ENCODE measurements around the gene GNG12.

DNA sequence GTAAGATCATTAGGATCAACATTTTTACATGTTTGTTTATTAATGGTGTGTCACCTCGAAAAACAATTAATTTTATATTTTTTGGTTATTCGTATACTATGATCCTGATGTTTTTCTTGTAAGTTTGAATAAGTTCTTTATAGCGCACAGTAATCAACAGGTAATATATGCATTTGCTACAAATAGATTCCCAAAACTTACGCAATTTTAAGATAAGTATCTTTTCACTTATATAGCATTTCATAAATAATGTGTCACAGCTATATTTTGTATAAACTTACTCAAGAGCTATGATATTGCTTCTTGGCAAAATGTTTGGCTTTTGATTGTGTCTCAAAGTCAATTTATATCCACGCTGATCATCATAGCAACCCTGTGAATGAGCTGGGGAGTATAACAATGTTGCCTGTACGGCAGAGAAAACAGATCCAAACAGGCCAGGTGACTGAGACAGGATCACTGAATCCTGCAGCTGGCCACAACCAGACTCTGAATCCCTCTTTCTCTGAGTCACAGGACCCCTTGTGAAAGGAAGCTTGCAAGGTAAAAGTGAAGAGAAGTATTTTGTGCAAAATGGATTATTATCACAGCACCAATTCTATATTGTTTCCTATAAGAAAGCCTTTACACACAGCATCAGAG, 48.6 kb downstream of the GNG12 start:
- TF ChIP-seq, protein P1, sequence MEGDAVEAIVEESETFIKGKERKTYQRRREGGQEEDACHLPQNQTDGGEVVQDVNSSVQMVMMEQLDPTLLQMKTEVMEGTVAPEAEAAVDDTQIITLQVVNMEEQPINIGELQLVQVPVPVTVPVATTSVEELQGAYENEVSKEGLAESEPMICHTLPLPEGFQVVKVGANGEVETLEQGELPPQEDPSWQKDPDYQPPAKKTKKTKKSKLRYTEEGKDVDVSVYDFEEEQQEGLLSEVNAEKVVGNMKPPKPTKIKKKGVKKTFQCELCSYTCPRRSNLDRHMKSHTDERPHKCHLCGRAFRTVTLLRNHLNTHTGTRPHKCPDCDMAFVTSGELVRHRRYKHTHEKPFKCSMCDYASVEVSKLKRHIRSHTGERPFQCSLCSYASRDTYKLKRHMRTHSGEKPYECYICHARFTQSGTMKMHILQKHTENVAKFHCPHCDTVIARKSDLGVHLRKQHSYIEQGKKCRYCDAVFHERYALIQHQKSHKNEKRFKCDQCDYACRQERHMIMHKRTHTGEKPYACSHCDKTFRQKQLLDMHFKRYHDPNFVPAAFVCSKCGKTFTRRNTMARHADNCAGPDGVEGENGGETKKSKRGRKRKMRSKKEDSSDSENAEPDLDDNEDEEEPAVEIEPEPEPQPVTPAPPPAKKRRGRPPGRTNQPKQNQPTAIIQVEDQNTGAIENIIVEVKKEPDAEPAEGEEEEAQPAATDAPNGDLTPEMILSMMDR (IDR thresholded peaks at IDR 0.05) = no peak
- no peak for TF ChIP-seq POLR2AphosphoS5 (IDR thresholded peaks at IDR 0.05)

Data from prostate gland (tissue), 2 donors.